GM12878 (cell line): ENCODE measurements around the gene STRN4. TPM values are rescaled to one million over a fixed set of nuclear protein-coding genes. Genes with fewer than 3 reads are reported as not detected.

Source experiments
- ATAC-seq: fragments of 200-7000 bp; cut with Tn5 transposase; 3 replicates; pipeline ENCODE4 v1.9.1; 2020; ENCODE audit warnings: mild to moderate bottlenecking, moderate library complexity
- BruUV-seq: library from RNA; stranded (reverse); fragments of 400-500 nt; replicated peaks from 2 replicates; lab custom pipeline; 2021; lab: Mats Ljungman, UMichigan
- CTCF ChIA-PET: fragments of 300-600 bp; sonication (Branson Sonifier 250); formaldehyde crosslinking; extraction: SDS; loops from one replicate; lab custom pipeline; 2021; ENCODE audit warnings: inconsistent platforms; lab: Yijun Ruan, JAX
- POLR2A ChIA-PET: fragments of 350-600 bp; formaldehyde crosslinking; extraction: SDS; loops from one replicate; lab custom pipeline; 2021; ENCODE audit warnings: inconsistent platforms; lab: Charles Lee
- RAD21 ChIA-PET: fragments of 300-600 bp; sonication (Branson Sonifier 250); formaldehyde crosslinking; loops from one replicate; lab custom pipeline; 2023; ENCODE audit warnings: antibody characterized with exemption; ENCODE audit not compliant: unreplicated experiment; lab: Charles Lee
- SMC1A ChIA-PET: fragments of 300-600 bp; sonication (Branson Sonifier 250); formaldehyde crosslinking; loops from one replicate; lab custom pipeline; 2023; ENCODE audit not compliant: unreplicated experiment, uncharacterized antibody; lab: Charles Lee
- DNase-seq: peaks from one replicate; pipeline ENCODE4 v3.0.0-alpha.2; 2011; ENCODE audit warnings: low read depth, low spot score
- FAIRE-seq: peaks from 3 replicates; lab custom pipeline; 2011; peaks lifted over from hg19 to GRCh38; lab: Jason Lieb, UNC
- H2AFZ ChIP-seq: 2 replicates; pipeline ENCODE4 v1.6.0; 2011; ENCODE audit warnings: low read depth, low read length, control low read depth; ENCODE audit not compliant: control insufficient read depth
- H3K27ac ChIP-seq: 2 replicates; pipeline ENCODE4 v1.5.1; 2011; ENCODE audit warnings: control low read depth; ENCODE audit not compliant: control insufficient read depth, insufficient read depth
- H3K27me3 ChIP-seq, 2 experiments: replicated peaks in 1 of 2; 2 replicates each; pipeline versions ENCODE4 v1.6.0 to v1.6.1; 2011; ENCODE audit warnings: low read length in 1 of 2; ENCODE audit not compliant: control insufficient read depth in 2 of 2, insufficient read depth in 2 of 2
- H3K36me3 ChIP-seq, 2 experiments: 2 replicates each; pipeline ENCODE4 v1.5.1; 2011; ENCODE audit warnings: low read length in 1 of 2; ENCODE audit not compliant: control insufficient read depth in 2 of 2, insufficient read depth in 2 of 2
- H3K4me1 ChIP-seq: 2 replicates; pipeline ENCODE4 v1.6.1; 2011; ENCODE audit warnings: mild to moderate bottlenecking, low read length, moderate library complexity, mixed read lengths; ENCODE audit not compliant: control insufficient read depth, insufficient read depth
- H3K4me2 ChIP-seq: 2 replicates; pipeline ENCODE4 v1.6.0; 2011; ENCODE audit warnings: control low read depth; ENCODE audit not compliant: control insufficient read depth, insufficient read depth
- H3K4me3 ChIP-seq: fragments of 200-600 bp; sonication (generic); 2 replicates; pipeline ENCODE4 v1.5.1; 2016
- H3K79me2 ChIP-seq: 2 replicates; pipeline ENCODE4 v1.6.0; 2011; ENCODE audit warnings: low read length; ENCODE audit not compliant: control insufficient read depth, insufficient read depth
- H3K9ac ChIP-seq: 2 replicates; pipeline ENCODE4 v1.8.0; 2011; ENCODE audit warnings: low read length, control low read depth, mixed read lengths; ENCODE audit not compliant: control insufficient read depth, insufficient read depth
- H3K9me3 ChIP-seq: replicated peaks from 3 replicates; pipeline ENCODE4 v1.5.1; 2011; ENCODE audit warnings: mild to moderate bottlenecking, low read length; ENCODE audit not compliant: control insufficient read depth, insufficient read depth
- H4K20me1 ChIP-seq: 2 replicates; pipeline ENCODE4 v1.6.0; 2011; ENCODE audit not compliant: control insufficient read depth, insufficient read depth
- EP300 ChIP-seq, 2 experiments: fragments of 150-350 bp in 1 of 2; IDR thresholded peaks; 2 replicates each; pipeline ENCODE4 v1.6.1; 2011 to 2012; ENCODE audit warnings: low read depth in 2 of 2, low read length in 2 of 2, borderline replicate concordance in 1 of 2, improper control_type of control experiment in 1 of 2, inconsistent platforms in 1 of 2; ENCODE audit not compliant: control insufficient read depth in 1 of 2
- GABPA ChIP-seq: IDR thresholded peaks from 2 replicates; pipeline ENCODE4 v1.6.1; 2014; ENCODE audit warnings: antibody characterized with exemption, low read depth, mild to moderate bottlenecking, inconsistent platforms
- JUNB ChIP-seq: IDR thresholded peaks from 2 replicates; pipeline ENCODE4 v1.6.1; 2016; ENCODE audit warnings: antibody characterized with exemption, mild to moderate bottlenecking
- NFYB ChIP-seq: IDR thresholded peaks from 2 replicates; pipeline ENCODE4 v1.6.1; 2011; ENCODE audit warnings: low read depth, mild to moderate bottlenecking, low read length, improper control_type of control experiment, moderate library complexity; ENCODE audit not compliant: insufficient read depth
- NR2F1 ChIP-seq: fragments of 450-650 bp; conservative IDR thresholded peaks from 2 replicates; pipeline ENCODE4 v1.6.1; 2017; ENCODE audit warnings: mild to moderate bottlenecking
- RAD21 ChIP-seq: IDR thresholded peaks from 2 replicates; pipeline ENCODE4 v1.6.1; 2011; ENCODE audit warnings: mild to moderate bottlenecking, low read depth, low read length, moderate library complexity; ENCODE audit not compliant: insufficient read depth
- RUNX3 ChIP-seq: IDR thresholded peaks from 2 replicates; pipeline ENCODE4 v1.6.1; 2012; ENCODE audit warnings: low read length, inconsistent platforms
- SMC3 ChIP-seq: IDR thresholded peaks from 2 replicates; pipeline ENCODE4 v1.6.1; 2011; ENCODE audit warnings: low read length, improper control_type of control experiment, borderline replicate concordance
- TCF12 ChIP-seq: IDR thresholded peaks from 2 replicates; pipeline ENCODE4 v1.6.1; 2011; ENCODE audit warnings: low read depth, mild to moderate bottlenecking, low read length
- TCF3 ChIP-seq: IDR thresholded peaks from 2 replicates; pipeline ENCODE4 v1.6.1; 2012; ENCODE audit warnings: low read depth, mild to moderate bottlenecking, low read length, borderline replicate concordance; ENCODE audit not compliant: insufficient read depth
- YY1 ChIP-seq: IDR thresholded peaks from 2 replicates; pipeline ENCODE4 v1.6.1; 2011; ENCODE audit warnings: low read depth, mild to moderate bottlenecking, low read length
- ZNF24 ChIP-seq: fragments of 450-650 bp; IDR thresholded peaks from 2 replicates; pipeline ENCODE4 v1.6.1; 2017; ENCODE audit warnings: antibody characterized with exemption, mild to moderate bottlenecking
- ZSCAN29 ChIP-seq: fragments of 450-650 bp; IDR thresholded peaks from 2 replicates; pipeline ENCODE4 v1.6.1; 2017; ENCODE audit warnings: mild to moderate bottlenecking, moderate library complexity
- WGBS: methylation state at CpG from one replicate; pipeline ENCODE4 v1.1.6; 2016; ENCODE audit warnings: low lambda C conversion rate; ENCODE audit not compliant: insufficient replicate concordance, insufficient coverage; ENCODE audit errors: missing lambda C conversion rate; 5-methylcytosine and 5-hydroxymethylcytosine counted together
- in situ Hi-C: fragments of 300-500 bp; cut with MboI; formaldehyde crosslinking; loops from 9 replicates; pipeline ENCODE4 v1.14.3; 2018; ENCODE audit warnings: mixed read lengths
- intact Hi-C: fragments of 100-400 bp; cut with micrococcal nuclease; formaldehyde crosslinking; loops from one replicate; pipeline ENCODE4 v1.14.2; 2022; ENCODE audit not compliant: unreplicated experiment
- polyA plus RNA-seq, 11 experiments: library from polyadenylated mRNA; depleted of rRNA in 4 of 11; unstranded in 6 of 11; stranded (reverse) in 5 of 11; fragments of >200 nt; fragmentation: Nextera tagmentation in 4 of 11; fragmentation: Illumina TruSeq in 1 of 11; extraction: Ambion mirVana in 4 of 11; extraction: Trizol in 1 of 11; gene quantifications; 1 replicate in 1 of 11; 2 replicates in 10 of 11; pipeline versions ENCODE4 v1.2.1 to v1.2.3, GENCODE V29; 2011 to 2016; ENCODE audit warnings: inconsistent platforms in 2 of 11, missing spikeins in 2 of 11, low read depth in 1 of 11
- total RNA-seq, 4 experiments: library from RNA; depleted of rRNA in 3 of 4; stranded (reverse); fragments of >200 nt in 3 of 4; fragmentation: Illumina TruSeq in 1 of 4; extraction: Trizol in 1 of 4; gene quantifications; 2 replicates each; pipeline versions ENCODE4 v1.2.1 to v1.2.3, GENCODE V29; 2013 to 2021
- TF ChIP-seq, protein P1 (sequence below): IDR thresholded peaks from 2 replicates; pipeline ENCODE4 v1.6.1; 2011; ENCODE audit warnings: borderline replicate concordance, low read depth, mild to moderate bottlenecking, moderate library complexity, low read length; ENCODE audit not compliant: insufficient read depth, poor library complexity, severe bottlenecking
- TF ChIP-seq, protein P2 (sequence below): IDR thresholded peaks from 2 replicates; pipeline ENCODE4 v1.6.1; 2012; ENCODE audit warnings: improper control_type of control experiment, low read depth, low read length; ENCODE audit not compliant: insufficient replicate concordance

Gene STRN4
- total and polyA plus RNA-seq, 10 of the 15 experiments (the other 5 are each of a cell fraction or from before 2014, with no cell fraction given) = 0.42 to 62.8 (median 22.5) TPM

DNA sequence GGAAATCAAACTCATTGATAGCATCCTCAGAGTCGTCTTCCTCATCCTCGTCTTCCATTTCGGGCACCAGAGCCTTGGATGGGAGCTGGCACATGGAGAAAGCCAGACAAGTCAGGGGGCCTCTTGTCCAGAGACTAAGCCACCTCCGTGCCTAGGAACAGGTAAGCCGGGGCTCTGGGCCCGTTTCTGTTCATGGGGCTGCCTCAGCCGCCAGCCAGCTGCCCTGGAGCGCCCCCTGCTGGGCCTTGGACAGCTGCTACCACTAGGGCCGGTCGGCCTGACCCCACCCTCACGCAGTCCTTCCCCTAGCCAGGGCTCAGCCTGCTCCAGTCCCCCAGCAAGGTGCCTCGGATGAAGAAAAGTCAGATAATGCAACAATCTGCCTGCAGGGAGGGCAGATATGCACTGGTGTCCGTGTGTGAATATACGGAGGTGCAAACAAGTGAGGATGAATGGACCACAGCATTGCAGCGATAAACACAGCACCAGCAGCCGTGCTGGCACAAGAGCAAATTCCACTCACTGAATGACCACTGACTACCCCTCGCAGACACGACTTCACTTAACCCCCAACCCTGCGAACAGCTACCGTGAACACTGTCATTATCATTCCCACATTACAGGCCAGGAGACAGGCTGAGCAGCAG is 17.4 kb downstream of the STRN4 start:
- H4K20me1 ChIP-seq = no peaks in the 10 kb centered on the region; the same call in none of the 2 replicates
- H3K36me3 ChIP-seq = peaks cover 46 to 85% of the 10 kb centered on the region in 2 experiments
- ATAC-seq (peak; percentile 97), DNase-seq (no peak), FAIRE-seq (peak; percentile 93)
- ChIA-PET CTCF (interaction anchor here (0.7 to 6.0 kb wide), 22 partner anchors 8 to 201 kb away, joined by 3 to 78 read pairs (median 4); partner anchors contain the start of genes DACT3 and PRKD2), SMC1A (interaction anchor here (0.6 to 2.3 kb wide), 9 partner anchors 11 to 117 kb away, joined by 3 to 21 read pairs (median 4); partner anchors contain the start of gene DACT3), POLR2A (interaction anchor here (0.5 to 2.0 kb wide), 2 partner anchors 10 to 13 kb away, joined by 3 to 5 read pairs; no protein-coding TSS in a partner anchor), RAD21 (interaction anchor here (0.6 to 2.2 kb wide), 7 partner anchors 14 to 199 kb away, joined by 3 to 11 read pairs (median 3); partner anchors contain the start of gene DACT3)
- H3K4me1 ChIP-seq = peaks cover 10% of the 10 kb centered on the region
- H3K27me3 ChIP-seq = no peaks in the 10 kb centered on the region
- H3K79me2 ChIP-seq = peaks cover 3% of the 10 kb centered on the region; the same call in 1 of the 2 replicates
- H3K27ac ChIP-seq = no peak overlapping the region
- no peak overlapping the region for H3K4me2 ChIP-seq
- no peak overlapping the region for H3K9ac ChIP-seq
- in situ Hi-C loops (no loop called here), intact Hi-C loops (loop anchor here (1.0 to 5.0 kb wide), 2 partner anchors 25 to 37 kb away; no protein-coding TSS in a partner anchor)
- H2AFZ ChIP-seq = no peak overlapping the region
- H3K4me3 ChIP-seq = no peak overlapping the region
- 43% methylated on average over 20 of the region's 20 CpGs for WGBS
- BruUV-seq = no TSS peak
- H3K9me3 ChIP-seq = no peaks in the 10 kb centered on the region
- no peak for TF ChIP-seq EP300 (IDR thresholded peaks at IDR 0.05; ENCODE audit: borderline replicate concordance in 1 of 2, control insufficient read depth in 1 of 2, low read depth in 2 of 2, low read length in 2 of 2)
- TF ChIP-seq, protein P1, sequence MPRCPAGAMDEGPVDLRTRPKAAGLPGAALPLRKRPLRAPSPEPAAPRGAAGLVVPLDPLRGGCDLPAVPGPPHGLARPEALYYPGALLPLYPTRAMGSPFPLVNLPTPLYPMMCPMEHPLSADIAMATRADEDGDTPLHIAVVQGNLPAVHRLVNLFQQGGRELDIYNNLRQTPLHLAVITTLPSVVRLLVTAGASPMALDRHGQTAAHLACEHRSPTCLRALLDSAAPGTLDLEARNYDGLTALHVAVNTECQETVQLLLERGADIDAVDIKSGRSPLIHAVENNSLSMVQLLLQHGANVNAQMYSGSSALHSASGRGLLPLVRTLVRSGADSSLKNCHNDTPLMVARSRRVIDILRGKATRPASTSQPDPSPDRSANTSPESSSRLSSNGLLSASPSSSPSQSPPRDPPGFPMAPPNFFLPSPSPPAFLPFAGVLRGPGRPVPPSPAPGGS = no peak
- peak; percentile 67; the same call in 1 of the 2 replicates for TF ChIP-seq YY1
- no peak for TF ChIP-seq NFYB
- TF ChIP-seq, protein P2, sequence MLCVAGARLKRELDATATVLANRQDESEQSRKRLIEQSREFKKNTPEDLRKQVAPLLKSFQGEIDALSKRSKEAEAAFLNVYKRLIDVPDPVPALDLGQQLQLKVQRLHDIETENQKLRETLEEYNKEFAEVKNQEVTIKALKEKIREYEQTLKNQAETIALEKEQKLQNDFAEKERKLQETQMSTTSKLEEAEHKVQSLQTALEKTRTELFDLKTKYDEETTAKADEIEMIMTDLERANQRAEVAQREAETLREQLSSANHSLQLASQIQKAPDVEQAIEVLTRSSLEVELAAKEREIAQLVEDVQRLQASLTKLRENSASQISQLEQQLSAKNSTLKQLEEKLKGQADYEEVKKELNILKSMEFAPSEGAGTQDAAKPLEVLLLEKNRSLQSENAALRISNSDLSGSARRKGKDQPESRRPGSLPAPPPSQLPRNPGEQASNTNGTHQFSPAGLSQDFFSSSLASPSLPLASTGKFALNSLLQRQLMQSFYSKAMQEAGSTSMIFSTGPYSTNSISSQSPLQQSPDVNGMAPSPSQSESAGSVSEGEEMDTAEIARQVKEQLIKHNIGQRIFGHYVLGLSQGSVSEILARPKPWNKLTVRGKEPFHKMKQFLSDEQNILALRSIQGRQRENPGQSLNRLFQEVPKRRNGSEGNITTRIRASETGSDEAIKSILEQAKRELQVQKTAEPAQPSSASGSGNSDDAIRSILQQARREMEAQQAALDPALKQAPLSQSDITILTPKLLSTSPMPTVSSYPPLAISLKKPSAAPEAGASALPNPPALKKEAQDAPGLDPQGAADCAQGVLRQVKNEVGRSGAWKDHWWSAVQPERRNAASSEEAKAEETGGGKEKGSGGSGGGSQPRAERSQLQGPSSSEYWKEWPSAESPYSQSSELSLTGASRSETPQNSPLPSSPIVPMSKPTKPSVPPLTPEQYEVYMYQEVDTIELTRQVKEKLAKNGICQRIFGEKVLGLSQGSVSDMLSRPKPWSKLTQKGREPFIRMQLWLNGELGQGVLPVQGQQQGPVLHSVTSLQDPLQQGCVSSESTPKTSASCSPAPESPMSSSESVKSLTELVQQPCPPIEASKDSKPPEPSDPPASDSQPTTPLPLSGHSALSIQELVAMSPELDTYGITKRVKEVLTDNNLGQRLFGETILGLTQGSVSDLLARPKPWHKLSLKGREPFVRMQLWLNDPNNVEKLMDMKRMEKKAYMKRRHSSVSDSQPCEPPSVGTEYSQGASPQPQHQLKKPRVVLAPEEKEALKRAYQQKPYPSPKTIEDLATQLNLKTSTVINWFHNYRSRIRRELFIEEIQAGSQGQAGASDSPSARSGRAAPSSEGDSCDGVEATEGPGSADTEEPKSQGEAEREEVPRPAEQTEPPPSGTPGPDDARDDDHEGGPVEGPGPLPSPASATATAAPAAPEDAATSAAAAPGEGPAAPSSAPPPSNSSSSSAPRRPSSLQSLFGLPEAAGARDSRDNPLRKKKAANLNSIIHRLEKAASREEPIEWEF = no peak
- TF ChIP-seq JUNB = no peak
- peak; percentile 75 for TF ChIP-seq RAD21
- no peak for TF ChIP-seq GABPA
- TF ChIP-seq RUNX3 = 0 out of 2 replicates have a peak, but pooled peaks have one; percentile 11
- 0 out of 2 replicates have a peak, but pooled peaks have one; percentile 26 for TF ChIP-seq TCF3
- TF ChIP-seq ZNF24 = no peak
- TF ChIP-seq TCF12 = peak; percentile 56; the same call in 1 of the 2 replicates
- TF ChIP-seq NR2F1 = 0 out of 2 replicates have a peak, but pooled peaks have one; percentile 21
- peak; percentile 63 for TF ChIP-seq SMC3
- TF ChIP-seq ZSCAN29 = no peak
